Heart right ventricle (tissue), 16 donors: ENCODE data around the gene CLCF1. TPM values are rescaled to one million over a fixed set of nuclear protein-coding genes. Genes with fewer than 3 reads are reported as not detected.

ENCODE experiments used
- ATAC-seq, 8 donors: fragments of 200-7000 bp; cut with Tn5 transposase; one replicate each; pipeline ENCODE4 v1.9.1; 2020; ENCODE audit warnings: mild to moderate bottlenecking in 8 of 8, moderate library complexity in 8 of 8, moderate number of reproducible peaks in 1 of 8
- DNase-seq, 2 donors: peaks; one replicate each; pipeline ENCODE4 v3.0.0-alpha.2; 2020
- H3K27ac ChIP-seq, 10 donors: fragments of 200-600 bp; sonication (generic) in 2 of 10; one replicate each; pipeline versions ENCODE4 v1.5.0 to v1.8.0; 2020 to 2022; ENCODE audit warnings: mild to moderate bottlenecking in 3 of 10
- H3K27me3 ChIP-seq, 7 donors: fragments of 200-600 bp; one replicate each; pipeline ENCODE4 v1.8.0; 2021 to 2022; ENCODE audit warnings: mild to moderate bottlenecking in 2 of 7
- H3K36me3 ChIP-seq, 9 donors: fragments of 200-600 bp; sonication (generic) in 1 of 9; one replicate each; pipeline versions ENCODE4 v1.5.0 to v1.8.0; 2020 to 2022; ENCODE audit warnings: mild to moderate bottlenecking in 2 of 9
- H3K4me1 ChIP-seq, 9 donors: fragments of 200-600 bp; sonication (generic) in 1 of 9; one replicate each; pipeline versions ENCODE4 v1.5.0 to v1.8.0; 2020 to 2022; ENCODE audit warnings: mild to moderate bottlenecking in 4 of 9
- H3K4me3 ChIP-seq, 10 donors: fragments of 200-600 bp; sonication (generic) in 2 of 10; one replicate each; pipeline versions ENCODE4 v1.5.0 to v1.8.0; 2020 to 2022; ENCODE audit warnings: mild to moderate bottlenecking in 7 of 10, moderate library complexity in 2 of 10
- H3K9me3 ChIP-seq, 11 donors: fragments of 200-600 bp in 10 of 11; sonication (generic) in 2 of 11; one replicate each; pipeline versions ENCODE4 v1.5.0 to v1.8.0; 2013 to 2022; ENCODE audit warnings: mild to moderate bottlenecking in 2 of 11, control low read depth in 1 of 11, moderate library complexity in 1 of 11
- CTCF ChIP-seq, 9 donors: fragments of 200-600 bp; sonication (generic) in 2 of 9; IDR thresholded peaks; one replicate each; pipeline versions ENCODE4 v1.5.0 to v1.8.0; 2021 to 2022; ENCODE audit warnings: antibody characterized with exemption in 9 of 9, mild to moderate bottlenecking in 5 of 9, moderate library complexity in 1 of 9
- WGBS, 2 donors: extraction: QIAGEN DNeasy Blood & Tissue Kit; methylation state at CpG; one replicate each; pipeline ENCODE4 v1.1.7; 2013; ENCODE audit warnings: inconsistent platforms in 1 of 2; 5-methylcytosine and 5-hydroxymethylcytosine counted together
- intact Hi-C, 10 donors: fragments of 100-400 bp; cut with DNase I; formaldehyde crosslinking; loops; one replicate each; pipeline versions ENCODE4 v1.11.1 to v1.14.2; 2022
- polyA plus RNA-seq, 2 donors: library from polyadenylated mRNA; stranded (reverse); fragments of 200-250 nt; gene quantifications; one replicate each; pipeline ENCODE4 v1.2.3, GENCODE V29; 2013
- total RNA-seq, 10 donors: library from RNA; stranded (reverse); fragmentation: NEBNext Ultra II Directional in 3 of 10; extraction: Animal tissue kit (Norgen Biotek cat#: 25700) in 3 of 10; gene quantifications; one replicate each; pipeline versions ENCODE4 v1.2.1 to v1.2.4, GENCODE V29; 2021 to 2023
- donor health status: Arrhythmogenic right ventricular cardiomyopathy.
- donor health status: ischemic (EF 13 %, LVEDD 7.1; RV severe dilation, severe dysfunction).
- donor health status: healthy with polysubstance abuse.
- donor health status: DM: no; HTN: yes; CAD: no.
- donor health status: DM: no; HTN: no; CAD: no.
- donor health status: ischemic (EF 25% LVEDD 6.9; RV normal size, moderate dysfunction).
- donor health status: ischemic (EF 25% LVEDD 5.7; RV mildly dilated, moderate dysfunction).
- donor health status: healthy.
- donor health status: DM: yes; HTN: yes; CAD: no.
- donor health status: Ischemic cardiomyopathy.
- donor health status: ischemic (EF 35%, LVEDD 5.7; RV mildly dilated, moderate dysfunction).
- donor health status: nonischemic (EF 11% LVEDD 7.7; RV severe dilation, severe dysfunction).
- donor health status: DM: yes; HTN: yes; CAD: no.
- donor health status: PGD.
- donor health status: ischemic (EF 29% LVEDD 5.4; RV normal size, mild dysfunction).
- donor health status: nonischemic (EF 23%, LVEDD 6.1; RV moderate dilation, normal function).

CLCF1 gene
- total and polyA plus RNA-seq, 12 donors: 0.31 to 12.3 (median 1.2) TPM

GRCh38 chr11:67389477-67389876 is 16.1 kb upstream of the CLCF1 start:
- WGBS, 2 donors: 68 to 72% methylated on average over 6 of the region's 6 CpGs
- DNase-seq: peak in 1 of 2 donors; percentile 50

GRCh38 chr11:67387518-67387917 is 14.1 kb upstream of the CLCF1 start:
- no peak for DNase-seq
- H3K36me3 ChIP-seq: no peaks in the 10 kb centered on the region
- intact Hi-C loops: loop anchor here in 1 of 10 donors (10.0 kb wide), 2 partner anchors 73 to 123 kb away; partner anchors contain the start of gene GRK2
- 62% methylated on average over 6 of the region's 6 CpGs for WGBS, 2 donors
- H3K4me3 ChIP-seq: no peak overlapping the region
- H3K27me3 ChIP-seq: no peaks in the 10 kb centered on the region
- H3K4me1 ChIP-seq: peaks cover 2 to 31% (median 18%) of the 10 kb centered on the region in 9 donors
- ATAC-seq: no peak
- H3K9me3 ChIP-seq: no peaks in the 10 kb centered on the region
- TF ChIP-seq CTCF (IDR thresholded peaks at IDR 0.05): no peak
- no peak overlapping the region for H3K27ac ChIP-seq

More at GRCh38 chr11:67389477-67389876, 16.1 kb upstream of the CLCF1 start:
- Histone ChIP-seq H3K27ac (no peak overlapping the region), H3K4me1 (peaks cover 4 to 34% (median 21%) of the 10 kb centered on the region in 9 donors), H3K9me3 (no peaks in the 10 kb centered on the region), H3K36me3 (peaks cover 0 to 11% (median 0%) of the 10 kb centered on the region in 9 donors), H3K4me3 (no peak overlapping the region), H3K27me3 (no peaks in the 10 kb centered on the region)
- peak; percentile 40 to 67 (median 53) for TF ChIP-seq CTCF (IDR thresholded peaks at IDR 0.05)
- peak in 1 of 8 donors; percentile 30 for ATAC-seq
- intact Hi-C loops: loop anchor here in 1 of 10 donors (10.0 kb wide), 2 partner anchors 75 to 125 kb away; partner anchors contain the start of gene GRK2

- Histone ChIP-seq H3K4me1 (peaks cover 0 to 32% (median 15%) of the 10 kb centered on the region in 9 donors), H3K4me3 (no peak overlapping the region), H3K27ac (no peak overlapping the region), H3K27me3 (no peaks in the 10 kb centered on the region), H3K9me3 (no peaks in the 10 kb centered on the region), H3K36me3 (no peaks in the 10 kb centered on the region)
- DNase-seq (no peak), ATAC-seq (no peak)
- intact Hi-C loops: loop anchor here in 1 of 10 donors (10.0 kb wide), 2 partner anchors 72 to 122 kb away; partner anchors contain the start of gene GRK2
- WGBS, 2 donors: 22 to 24% methylated on average over 9 of the region's 9 CpGs
- no peak for TF ChIP-seq CTCF (IDR thresholded peaks at IDR 0.05)
Measured at GRCh38 chr11:67387069-67387468, 13.7 kb upstream of the CLCF1 start.

GRCh38 chr11:67384851-67385366 is 11.5 kb upstream of the CLCF1 start:
- DNase-seq (no peak), ATAC-seq (peak in 4 of 8 donors; percentile 4 to 29 (median 16))
- Histone ChIP-seq H3K4me3 (no peak overlapping the region), H3K36me3 (no peaks in the 10 kb centered on the region), H3K4me1 (peaks cover 0 to 35% (median 4%) of the 10 kb centered on the region in 9 donors), H3K27ac (no peak overlapping the region), H3K9me3 (no peaks in the 10 kb centered on the region), H3K27me3 (no peaks in the 10 kb centered on the region)
- TF ChIP-seq CTCF (IDR thresholded peaks at IDR 0.05): no peak
- intact Hi-C loops: loop anchor here in 6 of 10 donors (2.0 to 10.0 kb wide), 7 partner anchors 32 to 303 kb away; partner anchors contain the start of genes GRK2 (in 1 of the 6) and POLD4 (in 1 of the 6)
- WGBS, 2 donors: 46 to 59% methylated on average over 3 of the region's 3 CpGs
